ENCODE measurements around the gene CD8B2. TPM values are rescaled to one million over a fixed set of nuclear protein-coding genes. Genes with fewer than 3 reads are reported as not detected.

The CD8B2 gene
- total RNA-seq, 1 experiment from 2014 or later, result not detected

GRCh38 chr2:106551417-106552130, 64.4 kb downstream of the CD8B2 start:
- Histone ChIP-seq H3K27ac (ENCODE audit: insufficient read length, low read depth, low read length) (no peak overlapping the region), H2BK12ac (ENCODE audit: insufficient read length, low read depth, low read length) (no peak overlapping the region), H3K4ac (ENCODE audit: low read depth, low read length) (no peak overlapping the region), H3K79me2 (ENCODE audit: insufficient read depth, low read length) (no peaks in the 10 kb centered on the region), H2BK5ac (ENCODE audit: insufficient read length, low read length) (no peak overlapping the region), H2BK15ac (ENCODE audit: low read depth, low read length) (no peak overlapping the region), H4K5ac (ENCODE audit: insufficient read length, low read depth, low read length) (no peak overlapping the region), H2AK5ac (ENCODE audit: insufficient read length, low read length) (no peak overlapping the region), H3K14ac (ENCODE audit: insufficient read depth, low read length) (no peak overlapping the region), H3K4me1 (ENCODE audit: insufficient read depth, low read length) (no peaks in the 10 kb centered on the region), H3K23me2 (ENCODE audit: insufficient read length, low read depth, low read length, poor library complexity, severe bottlenecking) (no peaks in the 10 kb centered on the region), H2BK120ac (ENCODE audit: low read depth, low read length, poor library complexity, severe bottlenecking) (no peak overlapping the region), H4K91ac (ENCODE audit: insufficient read length, low read depth, low read length) (no peak overlapping the region), H3K79me1 (ENCODE audit: insufficient read depth, low read depth, low read length, poor library complexity, severe bottlenecking) (no peaks in the 10 kb centered on the region), H4K8ac (replicated peaks; ENCODE audit: insufficient read length, low read depth, low read length) (no peak overlapping the region), H2BK20ac (ENCODE audit: low read depth, low read length, poor library complexity, severe bottlenecking) (no peak overlapping the region), H2AFZ (ENCODE audit: low read length) (no peak overlapping the region), H3K56ac (ENCODE audit: insufficient read length, low read depth, low read length) (no peak overlapping the region), H3K23ac (ENCODE audit: insufficient read length, low read depth, low read length) (no peak overlapping the region), H3K18ac (ENCODE audit: insufficient read length, low read depth, low read length) (no peak overlapping the region), H3T11ph (ENCODE audit: low read length) (no peak overlapping the region), H3K27me3 (ENCODE audit: insufficient read depth, low read length) (no peaks in the 10 kb centered on the region), H3K9me3 (ENCODE audit: control insufficient read depth, low read depth, low read length) (peaks cover 7% of the 10 kb centered on the region), H3K9ac (ENCODE audit: extremely low read depth, insufficient read length, low read length) (no peak overlapping the region), H3K4me2 (ENCODE audit: insufficient read depth, insufficient read length, low read length) (no peak overlapping the region), H4K20me1 (ENCODE audit: control insufficient read depth, insufficient read depth, insufficient read length) (no peaks in the 10 kb centered on the region)
- peaks cover 0 to 10% (median 3%) of the 10 kb centered on the region in 3 experiments; a peak in 3 of 7 replicates for H3K36me3 Mint-ChIP-seq (ENCODE audit: insufficient read depth in 1 of 3, low read depth in 3 of 3)
- H3K27me3 Mint-ChIP-seq (ENCODE audit: low read depth), result no peaks in the 10 kb centered on the region; the same call in none of the 2 replicates
- DNase-seq, result no peak
- no peak overlapping the region for H3K4me3 Mint-ChIP-seq
- peak overlapping the region in 1 of 3 experiments; percentile 69; a peak in 1 of 7 replicates for H3K27ac Mint-ChIP-seq
- H3K4me1 Mint-ChIP-seq, result no peaks in the 10 kb centered on the region
- peaks cover 10 to 11% of the 10 kb centered on the region in 2 experiments; a peak in 4 of 5 replicates for H3K9me3 Mint-ChIP-seq
- TF ChIP-seq CTCF (conservative IDR thresholded peaks at IDR 0.05), result no peak
- no CpG with 5 or more reads among the region's 7 CpGs for WGBS (ENCODE audit: extremely low coverage, insufficient read length, low lambda C conversion rate)
